HG02973 (cell line): ENCODE data around the gene UBFD1.
A peak's percentile ranks its signal among the peaks of the same experiment; 100 is the strongest.
"Not testable (repeated sequence)": the region's sequence is repeated elsewhere in the genome, so short reads cannot be mapped to it uniquely, and the experiment has no call there.

Source experiments
- ATAC-seq: cut with Tn5 transposase; IDR thresholded peaks from one replicate; pipeline ENCODE4 v1.9.1; 2021; ENCODE audit warnings: moderate library complexity; ENCODE audit not compliant: unreplicated experiment

UBFD1 gene

DNA sequence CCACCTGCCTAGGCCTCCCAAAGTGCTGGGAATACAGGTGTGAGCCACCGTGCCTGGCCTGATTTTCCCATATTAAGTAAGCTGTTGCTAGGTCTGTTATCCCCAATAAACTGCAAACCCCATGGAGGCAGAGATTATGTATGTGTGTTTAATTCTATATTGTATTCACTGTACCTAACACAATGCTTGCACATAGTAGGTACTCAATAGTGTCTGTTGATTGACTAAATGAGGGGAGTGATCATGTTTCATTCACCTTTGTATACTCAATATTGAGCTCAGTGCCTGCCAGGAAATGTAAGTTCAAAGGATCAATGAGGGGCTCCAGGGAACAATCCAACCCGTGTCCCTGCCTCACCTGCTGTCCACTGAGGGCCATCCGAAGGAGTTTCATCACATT, 32.6 kb upstream of the UBFD1 start:
- ATAC-seq = no peak

DNA sequence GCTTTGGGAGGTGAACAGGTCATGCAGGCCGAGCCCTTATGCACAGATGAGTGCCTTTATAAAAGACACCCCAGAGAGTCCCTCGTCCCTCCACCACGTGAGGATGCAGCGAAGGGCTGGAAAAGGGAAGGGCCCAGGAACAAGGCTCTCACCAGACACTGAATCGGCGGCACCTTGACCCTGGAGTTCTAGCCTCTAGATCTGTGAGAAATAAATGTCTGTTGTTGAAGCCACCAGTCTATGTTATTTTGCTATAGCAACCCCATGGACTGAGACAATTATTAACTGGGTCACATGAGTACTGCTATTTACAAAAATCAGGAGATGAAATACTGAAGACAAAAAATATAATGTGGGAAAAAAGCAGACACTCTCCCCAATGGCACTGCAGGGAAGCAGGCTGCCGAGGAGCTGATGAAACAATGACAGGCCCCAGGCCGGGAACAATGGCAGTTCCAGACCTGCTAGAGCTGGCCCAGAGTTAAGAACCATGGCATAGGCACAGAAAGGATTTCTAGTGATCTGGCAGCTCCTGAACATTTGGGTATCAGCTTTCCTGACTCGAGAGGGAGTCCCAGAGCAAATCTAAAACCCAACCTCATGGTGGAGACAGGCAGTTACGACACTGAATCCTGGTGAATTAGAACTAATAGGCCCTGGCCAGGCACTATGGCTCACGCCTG, 29.4 kb upstream of the UBFD1 start:
- ATAC-seq = no peak

DNA sequence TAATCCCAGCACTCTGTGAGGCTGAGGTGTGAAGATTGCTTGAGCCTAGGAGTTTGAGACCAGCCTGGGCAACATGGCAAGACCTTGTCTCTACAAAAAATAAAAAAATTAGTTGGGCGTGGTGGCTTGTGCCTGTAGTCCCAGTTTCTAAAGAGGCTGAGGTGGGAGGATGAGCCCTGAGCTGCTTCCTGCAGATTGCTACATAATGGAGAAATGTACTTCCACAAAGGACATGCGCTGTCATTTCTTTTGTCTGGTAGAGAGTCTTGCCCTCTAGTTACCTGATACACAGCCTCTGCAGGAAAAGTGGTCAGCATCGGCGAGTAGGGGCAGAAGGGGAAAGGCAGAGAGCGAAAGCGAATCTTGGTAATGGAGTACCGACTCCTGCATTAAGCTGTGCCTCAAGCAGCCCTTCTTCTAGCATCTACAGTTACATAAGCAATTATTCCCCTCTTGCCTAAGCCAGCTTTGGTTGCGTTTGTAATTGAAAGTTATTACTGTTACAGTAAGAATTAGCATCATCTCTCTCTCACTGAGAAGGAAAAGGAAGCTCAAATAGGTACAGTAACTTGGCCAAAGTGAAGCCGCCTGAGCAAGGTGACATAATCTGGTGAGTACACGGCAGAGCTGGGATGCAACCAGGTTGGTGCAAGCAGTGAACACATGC, 28.8 kb upstream of the UBFD1 start:
- ATAC-seq = no peak

DNA sequence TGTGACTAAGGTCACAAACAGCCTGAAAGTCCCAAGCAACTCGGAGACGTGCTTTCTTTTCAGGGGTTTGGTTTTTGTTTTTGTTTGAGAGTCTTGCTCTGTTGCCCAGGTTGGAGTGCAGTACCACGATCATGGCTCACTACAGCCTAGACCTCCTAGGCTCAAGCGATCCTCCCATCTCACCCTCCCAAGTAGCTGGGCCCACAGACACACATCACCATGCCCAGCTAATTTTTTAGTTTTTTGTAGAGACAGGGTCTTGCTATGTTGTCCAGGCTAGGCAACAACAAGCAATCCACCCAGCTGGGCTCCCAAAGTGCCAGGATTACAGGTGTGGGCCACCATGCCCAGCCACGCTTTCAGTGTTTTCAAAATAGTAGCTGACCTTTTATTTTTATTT, 27.5 kb upstream of the UBFD1 start:
- ATAC-seq = no peak

DNA sequence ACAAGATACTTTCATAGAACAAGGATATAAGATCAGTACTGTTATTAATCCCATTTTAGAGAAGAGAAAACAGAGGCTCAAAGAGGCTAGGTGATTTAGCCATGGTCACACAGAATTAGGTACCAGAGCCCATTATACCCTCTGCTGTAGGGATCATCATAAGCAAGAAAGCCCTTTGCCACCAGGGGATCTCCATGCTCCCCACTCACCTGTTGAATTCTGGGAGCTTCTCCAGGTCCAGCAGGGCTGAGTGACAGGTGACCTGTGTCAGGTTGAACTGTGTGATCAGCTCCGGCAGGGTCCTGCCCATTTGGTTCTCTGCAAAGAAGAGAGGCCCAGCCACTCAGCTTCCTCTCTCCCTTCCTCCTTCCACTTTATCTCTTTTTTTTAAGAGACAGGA, 25.1 kb upstream of the UBFD1 start:
- no peak for ATAC-seq

DNA sequence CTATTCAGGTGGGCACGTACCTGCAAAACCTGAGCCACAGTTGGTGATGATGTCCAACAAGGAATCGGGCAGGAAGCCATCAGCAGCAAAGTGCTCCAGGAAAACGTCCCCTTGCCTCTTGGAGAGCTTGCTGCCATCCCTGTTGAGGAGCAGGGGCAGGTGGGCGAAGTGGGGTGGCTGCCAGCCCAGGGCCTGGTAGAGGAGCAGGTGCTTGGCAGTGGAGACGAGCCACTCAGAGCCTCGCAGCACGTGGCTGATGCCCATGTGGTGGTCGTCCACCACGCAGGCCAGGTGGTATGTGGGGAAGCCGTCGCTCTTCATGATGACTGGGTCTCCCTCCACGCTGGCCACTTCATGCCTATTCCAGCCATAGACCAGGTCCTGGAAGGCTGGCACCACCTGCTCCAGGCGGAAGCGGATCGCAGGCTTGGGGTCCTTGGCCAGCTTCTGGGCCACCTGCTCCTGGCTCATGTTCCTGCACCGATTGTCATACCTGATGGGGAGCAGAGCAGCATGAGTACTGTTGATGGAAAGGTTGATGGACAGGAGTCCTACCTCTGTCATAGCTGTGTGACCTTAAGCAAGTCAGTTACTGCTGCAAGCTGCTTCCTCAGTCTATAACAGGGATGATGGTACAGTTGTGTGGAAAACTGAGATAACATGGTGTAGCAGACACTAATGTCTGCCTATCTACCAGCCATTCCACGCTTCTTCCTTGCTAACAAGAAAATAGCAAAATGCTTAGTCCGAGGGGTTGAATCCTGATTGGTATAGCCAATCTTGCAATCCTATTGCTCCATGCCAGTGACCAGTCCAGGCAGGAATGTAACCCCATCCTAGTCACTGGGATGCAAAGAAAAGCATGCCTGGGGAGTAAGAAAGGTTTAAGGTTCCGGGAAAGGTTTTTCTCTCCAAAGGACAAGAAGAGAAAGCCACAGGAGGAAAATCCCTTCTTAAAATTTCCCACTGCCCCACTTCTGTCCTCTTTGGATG, 22.4 kb upstream of the UBFD1 start:
- no peak for ATAC-seq

DNA sequence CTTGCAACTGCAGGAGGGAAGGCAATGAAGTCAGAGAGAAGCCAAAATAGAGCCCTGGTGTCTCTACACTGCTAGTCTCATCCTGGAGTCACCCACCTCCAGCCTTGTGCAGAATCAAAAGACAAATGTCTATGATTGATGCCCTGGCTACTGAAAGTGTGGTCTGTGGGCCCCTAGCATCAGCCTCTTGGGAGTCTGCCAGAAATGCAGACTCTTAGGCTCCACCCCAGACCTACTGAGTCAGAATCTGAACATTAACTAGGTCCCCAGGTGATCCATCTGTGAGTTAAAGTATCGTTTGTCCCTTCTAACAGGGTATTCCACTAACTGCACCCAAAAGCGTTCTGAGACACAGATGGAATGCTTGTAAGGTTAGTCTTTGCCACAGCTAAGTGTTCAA, 21.6 kb upstream of the UBFD1 start:
- no peak for ATAC-seq

DNA sequence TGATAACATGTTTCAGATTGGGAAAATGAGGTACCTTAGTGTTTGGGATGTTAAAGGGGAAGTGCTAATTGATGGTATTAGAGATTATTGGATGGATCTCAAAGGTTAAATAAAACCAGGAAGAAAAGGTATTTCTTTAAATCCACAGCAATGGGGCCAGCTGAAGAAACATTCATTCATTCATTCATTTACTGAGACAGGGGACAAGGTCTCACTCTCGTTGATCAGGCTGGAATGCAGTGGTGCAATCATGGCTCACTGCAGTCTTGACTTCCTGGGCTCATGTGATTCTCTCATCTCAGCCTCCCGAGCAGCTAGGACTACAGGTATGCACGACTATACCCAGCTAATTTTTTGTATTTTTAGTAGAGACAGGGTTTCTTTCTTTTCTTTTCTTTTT, 20.1 kb upstream of the UBFD1 start:
- ATAC-seq = no peak

DNA sequence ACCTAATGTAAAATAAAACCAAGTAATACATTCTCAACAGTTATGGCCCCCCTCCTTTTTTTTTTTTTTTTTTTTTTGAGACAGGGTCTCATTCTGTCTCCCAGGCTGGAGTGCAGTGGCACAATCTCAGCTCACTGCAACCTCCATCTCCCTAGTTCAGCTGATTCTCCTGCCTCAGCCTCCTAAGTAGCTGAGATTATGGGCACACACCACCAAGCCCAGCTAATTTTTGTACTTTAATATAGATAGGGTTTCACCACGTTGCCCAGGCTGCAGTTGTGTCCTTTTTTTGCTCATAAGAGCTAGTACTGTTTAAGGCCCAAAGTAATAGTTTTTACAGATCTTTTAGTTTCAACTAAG, 18.6 kb upstream of the UBFD1 start:
- no peak for ATAC-seq

DNA sequence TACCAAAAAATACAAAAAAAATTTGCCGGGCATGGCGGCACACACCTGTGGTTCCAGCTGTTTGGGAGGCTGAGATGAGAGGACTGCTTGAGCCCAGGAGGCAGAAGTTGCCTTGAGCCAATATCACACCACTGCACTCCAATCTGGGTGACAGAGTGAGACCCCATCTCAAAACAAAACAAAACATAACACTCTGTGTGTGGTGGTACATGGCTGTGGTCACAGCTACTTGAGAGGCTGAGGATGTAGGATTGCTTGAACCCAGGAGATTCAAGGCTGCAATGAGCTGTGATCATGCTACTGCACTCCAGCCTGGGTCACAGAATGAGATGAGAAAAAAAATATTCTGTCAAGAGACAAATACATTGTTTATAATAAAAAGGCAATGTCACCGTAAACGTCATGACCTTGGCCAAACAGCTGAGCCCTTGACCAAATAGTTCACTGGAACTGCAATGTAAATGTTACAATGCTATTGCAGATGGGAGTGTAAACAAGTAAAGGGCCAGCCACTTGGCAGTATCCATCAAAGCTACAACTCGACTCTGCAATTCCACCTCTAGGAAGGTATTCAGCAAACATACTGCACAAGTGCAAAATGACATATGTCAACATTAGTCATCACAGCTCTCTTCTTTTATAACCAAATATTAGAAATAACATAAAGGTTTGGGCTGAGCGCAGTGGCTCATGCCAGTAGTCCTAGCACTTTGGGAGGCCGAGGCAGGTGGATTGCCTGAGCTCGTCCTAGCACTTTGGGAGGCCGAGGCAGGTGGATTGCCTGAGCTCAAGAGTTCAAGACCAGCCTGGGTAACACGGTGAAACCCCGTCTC, 17.3 kb upstream of the UBFD1 start:
- ATAC-seq = no peak

DNA sequence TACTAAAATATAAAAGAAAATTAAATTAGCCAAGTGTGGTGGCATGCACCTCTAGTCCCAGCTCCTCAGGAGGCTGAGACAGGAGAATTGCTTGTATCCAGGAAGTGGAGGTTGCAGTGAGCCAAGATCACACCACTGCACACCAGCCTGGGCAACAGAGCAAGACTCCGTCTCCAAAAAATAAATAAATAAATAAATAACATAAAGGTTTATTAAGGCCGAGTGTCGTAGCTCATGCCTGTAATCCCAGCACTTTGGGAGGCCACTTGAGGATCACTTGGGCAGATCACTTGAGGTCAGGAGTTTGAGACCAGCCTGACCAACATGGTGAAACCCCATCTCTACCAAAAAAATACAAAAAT, 16.7 kb upstream of the UBFD1 start:
- not testable (repeated sequence) for ATAC-seq

DNA sequence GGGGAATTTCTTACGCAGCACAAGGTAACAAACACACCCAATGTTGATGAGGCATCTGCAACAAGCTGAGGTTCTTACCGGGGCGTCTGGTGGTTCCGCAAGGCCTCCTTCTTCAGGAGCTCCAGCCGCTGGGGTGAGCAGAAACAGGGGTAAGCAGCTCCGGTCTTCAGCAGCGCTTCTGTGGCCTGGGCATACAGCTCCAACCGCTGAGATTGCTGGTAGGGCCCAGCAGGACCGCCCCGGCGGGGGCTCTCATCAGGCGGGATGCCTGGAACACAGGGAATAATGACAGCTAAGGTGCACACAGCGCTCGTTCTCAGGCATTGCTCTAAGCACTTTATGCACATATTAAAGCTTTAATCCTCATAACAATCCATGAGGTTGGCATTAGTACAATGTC, 13.1 kb upstream of the UBFD1 start:
- ATAC-seq = no peak

DNA sequence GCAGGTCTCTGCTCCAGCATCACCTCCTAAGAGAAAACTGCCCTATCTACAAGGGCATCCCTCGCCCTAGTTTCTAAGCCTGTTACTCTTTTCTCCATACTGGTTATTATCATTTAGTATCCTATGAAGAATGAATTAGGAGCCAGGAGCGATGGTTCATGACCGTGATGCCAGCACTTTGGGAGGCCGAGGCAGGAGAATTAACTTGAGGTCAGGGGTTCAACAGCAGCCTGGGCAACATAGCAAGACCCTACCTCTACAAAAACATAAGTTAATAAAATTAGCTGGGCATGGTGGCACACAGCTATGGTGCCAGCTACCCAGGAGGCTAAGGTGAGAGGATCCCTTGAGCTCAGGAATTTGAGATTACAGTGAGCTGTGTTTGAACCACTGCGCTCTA, 7.6 kb upstream of the UBFD1 start:
- ATAC-seq = no peak

DNA sequence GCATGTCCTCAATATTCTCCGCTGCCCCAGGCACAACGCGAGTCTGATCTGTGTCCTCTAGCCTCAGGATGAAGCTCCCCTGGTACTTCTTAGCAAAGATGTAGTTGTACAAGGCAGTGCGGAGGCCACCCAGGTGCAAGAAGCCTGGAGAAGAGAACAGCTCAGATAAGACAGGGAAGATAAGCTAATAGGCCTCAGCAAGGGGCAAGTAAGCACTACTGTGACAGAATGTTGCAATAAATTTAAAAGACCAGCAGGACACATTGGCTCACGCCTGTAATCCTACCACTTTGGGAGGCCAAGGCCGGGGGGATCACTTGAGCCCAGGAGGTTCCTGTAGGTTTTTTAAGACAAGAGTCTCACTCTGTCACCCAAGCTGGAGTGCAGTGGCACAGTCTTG, 5.4 kb upstream of the UBFD1 start:
- no peak for ATAC-seq

DNA sequence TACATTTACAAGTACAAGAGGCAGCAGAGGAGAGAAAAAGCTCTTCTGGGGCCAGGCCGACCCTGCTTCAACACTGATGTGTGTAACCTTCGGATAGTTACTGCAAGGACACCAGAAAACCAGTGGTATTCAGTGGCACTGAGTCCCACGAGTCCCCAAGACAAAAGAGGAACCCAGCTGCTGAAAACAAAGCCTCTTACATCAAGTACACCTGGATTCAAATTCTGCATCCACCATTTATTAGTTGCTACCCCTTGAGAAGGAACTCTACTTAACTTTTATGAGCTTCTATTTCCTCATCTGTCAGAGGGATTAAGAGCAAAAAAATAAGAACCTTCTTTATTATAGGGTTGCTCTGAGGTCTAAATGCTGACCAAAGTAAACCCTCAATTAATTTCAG, 3.0 kb upstream of the UBFD1 start:
- no peak for ATAC-seq

DNA sequence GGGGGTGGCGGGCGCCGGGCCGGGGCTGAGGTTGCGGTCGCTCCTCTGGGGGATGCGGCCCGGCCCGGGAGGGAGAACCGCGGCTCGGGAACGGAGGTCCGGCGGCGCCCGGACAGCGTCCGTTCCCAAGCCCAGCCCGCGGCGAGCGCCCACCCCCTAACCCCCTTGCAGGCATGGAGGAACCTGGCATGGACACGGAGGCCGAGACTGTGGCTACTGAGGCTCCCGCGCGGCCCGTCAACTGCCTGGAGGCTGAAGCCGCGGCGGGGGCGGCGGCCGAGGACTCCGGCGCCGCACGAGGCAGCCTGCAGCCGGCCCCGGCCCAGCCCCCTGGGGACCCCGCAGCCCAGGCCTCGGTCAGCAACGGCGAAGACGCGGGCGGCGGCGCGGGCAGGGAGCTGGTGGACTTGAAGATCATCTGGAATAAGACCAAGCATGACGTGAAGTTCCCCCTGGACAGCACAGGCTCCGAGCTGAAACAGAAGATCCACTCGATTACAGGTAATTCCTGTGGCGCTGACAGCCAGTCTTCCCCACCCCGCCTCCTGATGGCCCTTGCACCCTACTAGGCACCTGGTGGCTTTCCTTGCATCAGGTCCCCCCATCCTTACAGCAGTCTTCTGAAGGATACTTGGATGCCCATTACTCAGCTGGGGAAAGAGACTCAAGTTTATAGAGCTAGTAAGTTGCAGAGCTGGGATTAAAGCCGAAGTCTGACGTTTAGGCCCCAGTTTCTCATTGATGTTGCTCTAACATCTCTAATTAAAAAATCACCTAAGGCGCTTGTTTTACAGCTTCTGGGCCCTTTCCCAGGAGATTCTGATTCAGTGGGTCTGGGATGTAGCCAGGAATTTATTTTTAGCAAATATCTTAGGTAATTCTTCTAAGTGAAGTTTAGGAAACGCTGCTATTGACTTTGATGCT, 514 bp downstream of the UBFD1 start:
- peak; percentile 5 for ATAC-seq

DNA sequence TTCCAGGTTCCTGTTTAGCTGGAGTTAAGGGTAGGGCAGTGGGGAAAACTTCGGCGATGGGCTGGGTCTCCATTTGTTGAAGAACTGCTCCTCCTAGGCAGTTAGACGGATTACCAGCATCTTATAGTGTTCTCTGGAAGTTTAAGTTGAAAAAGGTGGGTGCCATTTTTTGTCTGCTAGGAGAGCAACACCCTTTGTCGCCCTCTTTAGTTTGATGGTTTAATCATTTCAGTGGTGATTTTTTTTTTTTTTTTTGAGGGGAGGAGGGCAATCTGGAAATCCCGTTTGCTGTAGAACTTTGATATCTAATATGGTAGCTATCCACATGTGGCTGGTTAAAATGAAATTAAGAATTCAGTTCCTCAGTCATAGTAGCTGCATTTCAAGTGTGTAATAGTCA, 4.1 kb downstream of the UBFD1 start:
- ATAC-seq = no peak

DNA sequence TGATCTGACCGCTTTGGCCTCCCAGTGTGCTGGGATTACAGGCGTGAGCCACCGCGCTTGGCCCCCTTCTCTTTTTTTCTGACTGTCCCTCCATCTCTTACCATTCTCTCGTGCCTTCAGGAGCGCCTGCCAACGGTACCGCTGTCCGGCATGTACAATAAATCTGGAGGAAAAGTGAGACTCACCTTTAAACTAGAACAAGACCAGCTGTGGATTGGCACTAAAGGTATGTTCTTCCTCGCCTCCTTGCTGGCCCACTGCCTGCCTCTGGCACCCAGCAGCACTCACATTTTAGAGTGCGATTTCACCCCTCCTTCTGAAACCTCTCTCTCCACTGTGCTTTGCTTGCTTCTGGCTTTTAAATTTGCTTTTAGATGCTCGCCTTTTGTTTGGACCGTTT, 5.0 kb downstream of the UBFD1 start:
- ATAC-seq = no peak

DNA sequence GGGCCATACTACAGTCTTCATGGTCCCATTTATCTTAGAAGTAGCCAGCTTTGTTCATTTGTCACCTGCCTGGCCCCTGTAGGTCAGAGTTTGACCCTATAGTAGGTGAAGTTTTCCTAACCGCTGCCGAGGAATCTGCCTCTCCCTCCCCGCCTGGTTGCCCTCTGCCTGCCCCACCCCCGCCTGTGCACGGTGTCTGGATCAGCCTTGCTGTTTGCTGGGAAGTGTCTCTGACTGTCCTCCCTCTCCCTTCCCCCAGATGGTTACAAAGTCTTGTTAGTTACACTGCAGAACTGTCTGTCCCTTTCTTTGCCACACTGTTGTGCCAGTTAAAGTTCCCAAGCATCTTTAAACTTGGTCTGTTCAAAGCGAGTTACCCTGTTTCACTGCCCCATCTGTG, 5.7 kb downstream of the UBFD1 start:
- ATAC-seq = no peak
